Measurements from ENCODE around the gene CBLB. TPM values are rescaled to one million over a fixed set of nuclear protein-coding genes. Genes with fewer than 3 reads are reported as not detected.

CBLB gene
- polyA plus RNA-seq, 2 of the 4 experiments (the other 2 are of a cell fraction) = 6.8 to 16.2 TPM

DNA sequence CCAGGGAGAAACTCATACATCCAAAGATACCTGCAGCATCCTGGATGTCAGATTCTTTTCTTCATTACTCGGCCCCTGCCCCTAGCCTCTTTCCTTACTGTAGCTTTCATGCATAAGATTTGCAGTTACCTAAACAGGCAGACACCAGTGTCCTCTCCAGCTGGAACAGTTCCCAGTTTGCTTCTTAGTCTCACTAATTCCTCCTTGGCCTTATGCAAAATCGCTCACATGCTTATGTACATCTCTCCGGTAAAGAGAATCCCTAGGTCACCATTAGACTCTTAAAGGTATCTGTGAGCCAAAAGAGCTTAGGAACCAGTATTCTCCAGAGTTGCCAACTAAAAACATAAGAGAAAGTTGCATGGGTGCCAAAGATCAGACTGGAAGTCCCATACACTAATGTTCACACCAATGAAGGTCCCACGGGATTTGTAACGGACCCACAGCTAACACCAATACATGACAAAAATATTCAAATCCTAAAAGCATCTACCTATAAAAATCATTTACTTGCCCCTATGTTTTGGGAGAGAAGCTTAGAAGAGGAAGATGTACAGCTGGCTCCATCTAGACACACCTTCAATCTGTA is 66.6 kb downstream of the CBLB start:
- POLR2A ChIA-PET = interaction anchor here (0.6 kb wide), 1 partner anchor 9 kb away, joined by 8 read pairs; no protein-coding TSS in a partner anchor
- Histone ChIP-seq H3K27ac (no peak overlapping the region), H3K4me2 (no peak overlapping the region), H3K4me1 (peaks cover 36% of the 10 kb centered on the region), H3K9me3 (no peaks in the 10 kb centered on the region), H3K4me3 (no peak overlapping the region)
- DNase-seq (ENCODE audit: low read depth in 1 of 2, low spot score in 1 of 2) (no peak), FAIRE-seq (no peak), ATAC-seq (no peak)
- TF ChIP-seq CEBPB (IDR thresholded peaks at IDR 0.05) (no peak), RCOR1 (IDR thresholded peaks at IDR 0.05; ENCODE audit: low read depth, low read length) (no peak), EHF (CRISPR knock-in tag; IDR thresholded peaks at IDR 0.05) (no peak), MAFK (IDR thresholded peaks at IDR 0.05; ENCODE audit: partially characterized antibody) (no peak), JUN (IDR thresholded peaks at IDR 0.05) (no peak)
- TF ChIP-seq, protein P1, sequence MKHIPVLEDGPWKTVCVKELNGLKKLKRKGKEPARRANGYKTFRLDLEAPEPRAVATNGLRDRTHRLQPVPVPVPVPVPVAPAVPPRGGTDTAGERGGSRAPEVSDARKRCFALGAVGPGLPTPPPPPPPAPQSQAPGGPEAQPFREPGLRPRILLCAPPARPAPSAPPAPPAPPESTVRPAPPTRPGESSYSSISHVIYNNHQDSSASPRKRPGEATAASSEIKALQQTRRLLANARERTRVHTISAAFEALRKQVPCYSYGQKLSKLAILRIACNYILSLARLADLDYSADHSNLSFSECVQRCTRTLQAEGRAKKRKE (CRISPR knock-in tag; IDR thresholded peaks at IDR 0.05; ENCODE audit: low read depth) = no peak
- TF ChIP-seq, protein P2, sequence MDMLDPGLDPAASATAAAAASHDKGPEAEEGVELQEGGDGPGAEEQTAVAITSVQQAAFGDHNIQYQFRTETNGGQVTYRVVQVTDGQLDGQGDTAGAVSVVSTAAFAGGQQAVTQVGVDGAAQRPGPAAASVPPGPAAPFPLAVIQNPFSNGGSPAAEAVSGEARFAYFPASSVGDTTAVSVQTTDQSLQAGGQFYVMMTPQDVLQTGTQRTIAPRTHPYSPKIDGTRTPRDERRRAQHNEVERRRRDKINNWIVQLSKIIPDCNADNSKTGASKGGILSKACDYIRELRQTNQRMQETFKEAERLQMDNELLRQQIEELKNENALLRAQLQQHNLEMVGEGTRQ (IDR thresholded peaks at IDR 0.05) = no peak
- 97% methylated on average over 5 of the region's 5 CpGs for WGBS (ENCODE audit: missing lambda C conversion rate)
- CTCF ChIA-PET = no interaction called here

DNA sequence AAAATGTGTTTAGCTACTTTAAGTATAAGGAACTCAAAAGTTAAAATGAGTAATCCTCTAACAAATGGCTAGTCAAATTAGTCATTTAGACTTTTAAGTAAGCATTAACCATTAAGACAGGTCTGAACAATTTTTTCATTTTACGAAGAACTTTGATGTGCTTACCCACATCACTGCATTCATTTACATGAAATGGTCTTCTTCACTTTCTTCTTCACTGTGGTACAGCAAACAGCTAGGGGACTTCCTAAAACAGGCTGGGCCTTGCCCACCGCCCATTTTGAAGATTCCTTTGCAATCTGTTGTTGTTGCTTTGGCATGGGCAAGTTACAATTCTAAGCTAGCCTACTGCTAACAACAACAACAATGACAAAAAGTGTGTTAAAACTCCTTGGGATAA is 67.4 kb downstream of the CBLB start:
- TF ChIP-seq TFCP2L1 (CRISPR knock-in tag; IDR thresholded peaks at IDR 0.05) = no peak
- no peak for TF ChIP-seq EP300 (IDR thresholded peaks at IDR 0.05)
- no peak for TF ChIP-seq ESRRA (IDR thresholded peaks at IDR 0.05; ENCODE audit: borderline replicate concordance, low read length)
- no peak for TF ChIP-seq MYC (IDR thresholded peaks at IDR 0.05; ENCODE audit: borderline replicate concordance, low read length)
- TF ChIP-seq, protein P3, sequence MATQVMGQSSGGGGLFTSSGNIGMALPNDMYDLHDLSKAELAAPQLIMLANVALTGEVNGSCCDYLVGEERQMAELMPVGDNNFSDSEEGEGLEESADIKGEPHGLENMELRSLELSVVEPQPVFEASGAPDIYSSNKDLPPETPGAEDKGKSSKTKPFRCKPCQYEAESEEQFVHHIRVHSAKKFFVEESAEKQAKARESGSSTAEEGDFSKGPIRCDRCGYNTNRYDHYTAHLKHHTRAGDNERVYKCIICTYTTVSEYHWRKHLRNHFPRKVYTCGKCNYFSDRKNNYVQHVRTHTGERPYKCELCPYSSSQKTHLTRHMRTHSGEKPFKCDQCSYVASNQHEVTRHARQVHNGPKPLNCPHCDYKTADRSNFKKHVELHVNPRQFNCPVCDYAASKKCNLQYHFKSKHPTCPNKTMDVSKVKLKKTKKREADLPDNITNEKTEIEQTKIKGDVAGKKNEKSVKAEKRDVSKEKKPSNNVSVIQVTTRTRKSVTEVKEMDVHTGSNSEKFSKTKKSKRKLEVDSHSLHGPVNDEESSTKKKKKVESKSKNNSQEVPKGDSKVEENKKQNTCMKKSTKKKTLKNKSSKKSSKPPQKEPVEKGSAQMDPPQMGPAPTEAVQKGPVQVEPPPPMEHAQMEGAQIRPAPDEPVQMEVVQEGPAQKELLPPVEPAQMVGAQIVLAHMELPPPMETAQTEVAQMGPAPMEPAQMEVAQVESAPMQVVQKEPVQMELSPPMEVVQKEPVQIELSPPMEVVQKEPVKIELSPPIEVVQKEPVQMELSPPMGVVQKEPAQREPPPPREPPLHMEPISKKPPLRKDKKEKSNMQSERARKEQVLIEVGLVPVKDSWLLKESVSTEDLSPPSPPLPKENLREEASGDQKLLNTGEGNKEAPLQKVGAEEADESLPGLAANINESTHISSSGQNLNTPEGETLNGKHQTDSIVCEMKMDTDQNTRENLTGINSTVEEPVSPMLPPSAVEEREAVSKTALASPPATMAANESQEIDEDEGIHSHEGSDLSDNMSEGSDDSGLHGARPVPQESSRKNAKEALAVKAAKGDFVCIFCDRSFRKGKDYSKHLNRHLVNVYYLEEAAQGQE (IDR thresholded peaks at IDR 0.05) = no peak
- TF ChIP-seq KDM5A (IDR thresholded peaks at IDR 0.05) = no peak
- no peak for TF ChIP-seq HOXB13 (CRISPR knock-in tag; IDR thresholded peaks at IDR 0.05; ENCODE audit: low read depth)
- no peak for TF ChIP-seq FOXS1 (CRISPR knock-in tag; IDR thresholded peaks at IDR 0.05)
- TF ChIP-seq MAFK (IDR thresholded peaks at IDR 0.05; ENCODE audit: partially characterized antibody) = no peak
- no peak for TF ChIP-seq SREBF2 (IDR thresholded peaks at IDR 0.05)
- POLR2A ChIA-PET = interaction anchor here (0.6 kb wide), 1 partner anchor 8 kb away, joined by 8 read pairs; no protein-coding TSS in a partner anchor
- FAIRE-seq = no peak
- no peak overlapping the region for H3K4me2 ChIP-seq
- no peaks in the 10 kb centered on the region for H3K9me3 ChIP-seq
- DNase-seq (ENCODE audit: low read depth in 1 of 2, low spot score in 1 of 2) = no peak
- H3K27ac ChIP-seq = peak overlapping the region in 1 of 2 experiments; percentile 25; a peak in 1 of 6 replicates
- peaks cover 27% of the 10 kb centered on the region for H3K4me1 ChIP-seq
- 90% methylated on average over 2 of the region's 2 CpGs for WGBS (ENCODE audit: missing lambda C conversion rate)
- CTCF ChIA-PET = no interaction called here
- ATAC-seq = no peak
- no peak overlapping the region for H3K4me3 ChIP-seq

DNA sequence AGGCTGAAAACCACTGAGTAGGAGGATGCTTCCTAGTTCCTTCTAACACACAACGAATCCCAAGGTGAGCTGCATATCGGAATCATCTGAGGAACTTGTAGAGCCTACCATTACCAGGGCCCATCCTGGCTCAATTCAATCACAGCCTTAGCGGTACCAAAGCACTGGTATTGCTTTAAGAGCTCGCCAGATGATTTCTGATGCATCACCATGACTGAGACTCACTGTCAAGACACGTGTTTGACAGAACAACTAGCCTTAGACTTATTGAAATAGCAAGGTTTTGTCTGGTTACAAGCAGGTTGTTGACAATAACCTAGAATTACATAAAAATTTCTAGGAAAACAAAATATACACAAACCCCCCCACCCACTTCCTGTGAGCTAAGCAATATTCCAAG is 68.5 kb downstream of the CBLB start:
- H3K4me2 ChIP-seq = no peak overlapping the region
- 59% methylated on average over 5 of the region's 5 CpGs for WGBS (ENCODE audit: missing lambda C conversion rate)
- POLR2A ChIA-PET = no interaction called here
- ATAC-seq = no peak; a peak in 1 of 6 replicates
- DNase-seq (ENCODE audit: low read depth in 1 of 2, low spot score in 1 of 2) = peak in 1 of 2 experiments; percentile 25
- FAIRE-seq = no peak
- H3K4me1 ChIP-seq = peaks cover 17% of the 10 kb centered on the region
- H3K27ac ChIP-seq = no peak overlapping the region
- H3K4me3 ChIP-seq = no peak overlapping the region
- TF ChIP-seq FOXS1 (CRISPR knock-in tag; IDR thresholded peaks at IDR 0.05) (no peak), EHMT2 (IDR thresholded peaks at IDR 0.05; ENCODE audit: low read depth) (no peak), NR3C1 (IDR thresholded peaks at IDR 0.05) (no peak), RNF2 (IDR thresholded peaks at IDR 0.05; ENCODE audit: borderline replicate concordance, low read depth) (no peak), RCOR1 (IDR thresholded peaks at IDR 0.05; ENCODE audit: low read depth, low read length) (no peak), NPAS2 (CRISPR knock-in tag; IDR thresholded peaks at IDR 0.05; ENCODE audit: borderline replicate concordance) (no peak), CHD4 (IDR thresholded peaks at IDR 0.05; ENCODE audit: borderline replicate concordance) (no peak), HOXB13 (CRISPR knock-in tag; IDR thresholded peaks at IDR 0.05; ENCODE audit: low read depth) (no peak)
- TF ChIP-seq, protein P4, sequence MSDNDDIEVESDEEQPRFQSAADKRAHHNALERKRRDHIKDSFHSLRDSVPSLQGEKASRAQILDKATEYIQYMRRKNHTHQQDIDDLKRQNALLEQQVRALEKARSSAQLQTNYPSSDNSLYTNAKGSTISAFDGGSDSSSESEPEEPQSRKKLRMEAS (IDR thresholded peaks at IDR 0.05) = no peak
- TF ChIP-seq, protein P2 (IDR thresholded peaks at IDR 0.05) = no peak
- H3K9me3 ChIP-seq = peaks cover 4% of the 10 kb centered on the region; the same call in 1 of the 3 replicates
- CTCF ChIA-PET = no interaction called here

Measured in A549 (cell line).